HCT116 (cell line): ENCODE measurements around the gene AQP12B. TPM values are rescaled to one million over a fixed set of nuclear protein-coding genes. Genes with fewer than 3 reads are reported as not detected.

Experiments
- ATAC-seq: fragments of 200-7000 bp; cut with Tn5 transposase; 2 replicates; pipeline ENCODE4 v1.9.1; 2020; ENCODE audit warnings: mild to moderate bottlenecking, moderate library complexity
- BruUV-seq: library from RNA; stranded (reverse); fragments of 400-500 nt; replicated peaks from 2 replicates; lab custom pipeline; 2021; lab: Mats Ljungman, UMichigan
- CTCF ChIA-PET: fragments of 300-600 bp; sonication (Branson Sonifier 250); formaldehyde crosslinking; loops from one replicate; lab custom pipeline; 2021; ENCODE audit warnings: antibody characterized with exemption; lab: Charles Lee
- POLR2A ChIA-PET: fragments of 300-600, 350-600 bp; sonication (Branson Sonifier 250); formaldehyde crosslinking; loops from one replicate; lab custom pipeline; 2021; ENCODE audit warnings: antibody characterized with exemption; lab: Charles Lee
- RAD21 ChIA-PET, 2 experiments: fragments of 300-600 bp; sonication (Branson Sonifier 250); formaldehyde crosslinking; loops; one replicate each; lab custom pipeline; 2023; ENCODE audit warnings: low total read pairs in 2 of 2; ENCODE audit not compliant: uncharacterized antibody in 2 of 2, unreplicated experiment in 2 of 2, low non-redundant PET in 1 of 2; lab: Charles Lee
- DNase-seq: peaks from one replicate; pipeline ENCODE4 v3.0.0-alpha.2; 2010; ENCODE audit warnings: low read depth, low spot score
- H2AFZ ChIP-seq: fragments of 200-600 bp; shearing (Covaris generic), sonication (generic); 2 replicates; pipeline ENCODE4 v1.6.1; 2017; ENCODE audit warnings: low read depth, mixed run types, mixed read lengths, antibody characterized with exemption, low read length; ENCODE audit not compliant: poor library complexity, severe bottlenecking
- H3K27ac ChIP-seq: 2 replicates; pipeline ENCODE4 v1.5.1; 2012; ENCODE audit warnings: low read depth, low read length
- H3K27me3 ChIP-seq: fragments of 200-600 bp; sonication (generic); 2 replicates; pipeline ENCODE4 v1.6.1; 2016; ENCODE audit warnings: mixed run types, low read length, mixed read lengths; ENCODE audit not compliant: insufficient read depth
- H3K36me3 ChIP-seq, 2 experiments: fragments of 200-500 bp in 1 of 2; fragments of 200-600 bp in 1 of 2; sonication (Bioruptor generic) in 1 of 2; sonication (generic) in 1 of 2; 2 replicates each; pipeline versions ENCODE4 v1.5.1 to v1.6.1; 2014 to 2016; ENCODE audit warnings: low read length in 2 of 2, inconsistent platforms in 1 of 2, mixed read lengths in 1 of 2, mixed run types in 1 of 2; ENCODE audit not compliant: insufficient read depth in 2 of 2, control insufficient read depth in 1 of 2
- H3K4me1 ChIP-seq, 2 experiments: fragments of 200-600 bp in 1 of 2; sonication (generic) in 1 of 2; 2 replicates each; pipeline versions ENCODE4 v1.5.1 to v1.6.1; 2012 to 2017; ENCODE audit warnings: low read length in 2 of 2, inconsistent platforms in 1 of 2, mild to moderate bottlenecking in 1 of 2, mixed read lengths in 1 of 2, mixed run types in 1 of 2, moderate library complexity in 1 of 2; ENCODE audit not compliant: insufficient read depth in 2 of 2, control insufficient read depth in 1 of 2
- H3K4me2 ChIP-seq: fragments of 200-600 bp; sonication (generic); 2 replicates; pipeline ENCODE4 v1.6.1; 2017; ENCODE audit warnings: mixed run types, low read length, mixed read lengths
- H3K4me3 ChIP-seq, 2 experiments: fragments of 200-600 bp in 1 of 2; sonication (generic) in 1 of 2; replicated peaks in 1 of 2; 2 replicates each; pipeline ENCODE4 v1.5.1; 2011 to 2016; ENCODE audit warnings: low read length in 2 of 2, control low read depth in 1 of 2, low read depth in 1 of 2, mild to moderate bottlenecking in 1 of 2, mixed read lengths in 1 of 2, mixed run types in 1 of 2
- H3K79me2 ChIP-seq: fragments of 200-600 bp; sonication (generic); 2 replicates; pipeline ENCODE4 v1.6.1; 2017; ENCODE audit warnings: mild to moderate bottlenecking, mixed run types, low read length, moderate library complexity, mixed read lengths; ENCODE audit not compliant: insufficient read depth
- H3K9ac ChIP-seq: fragments of 200-600 bp; sonication (generic); 2 replicates; pipeline ENCODE4 v1.6.1; 2016; ENCODE audit warnings: low read length, mixed read lengths
- H3K9me2 ChIP-seq: fragments of 200-600 bp; sonication (generic), shearing (Covaris generic); 2 replicates; pipeline ENCODE4 v1.6.1; 2017; ENCODE audit warnings: mixed run types, mild to moderate bottlenecking, moderate library complexity; ENCODE audit not compliant: insufficient read depth
- H3K9me3 ChIP-seq, 2 experiments: fragments of 200-500 bp in 1 of 2; fragments of 200-600 bp in 1 of 2; sonication (Bioruptor generic) in 1 of 2; sonication (generic) in 1 of 2; 2 replicates each; pipeline ENCODE4 v1.6.1; 2014 to 2017; ENCODE audit warnings: low read length in 2 of 2, mixed read lengths in 2 of 2, inconsistent platforms in 1 of 2, low read depth in 1 of 2, mild to moderate bottlenecking in 1 of 2, mixed run types in 1 of 2, moderate library complexity in 1 of 2; ENCODE audit not compliant: control insufficient read depth in 1 of 2, insufficient read depth in 1 of 2
- H4K20me1 ChIP-seq: fragments of 200-600 bp; sonication (generic), shearing (Covaris generic); 2 replicates; pipeline ENCODE4 v1.6.1; 2017; ENCODE audit warnings: mixed run types, mild to moderate bottlenecking, moderate library complexity; ENCODE audit not compliant: insufficient read depth
- CBX3 ChIP-seq: IDR thresholded peaks from 2 replicates; pipeline ENCODE4 v1.6.1; 2012; ENCODE audit warnings: low read depth
- CEBPB ChIP-seq: IDR thresholded peaks from 2 replicates; pipeline ENCODE4 v1.6.1; 2012; ENCODE audit warnings: low read depth
- EGR1 ChIP-seq: IDR thresholded peaks from 2 replicates; pipeline ENCODE4 v1.6.1; 2012; ENCODE audit warnings: low read depth
- POLR2A ChIP-seq: IDR thresholded peaks from 2 replicates; pipeline ENCODE4 v1.7.0; 2011; ENCODE audit warnings: borderline replicate concordance; ENCODE audit not compliant: insufficient read depth, insufficient read length; ENCODE audit errors: extremely low read depth
- SP1 ChIP-seq: IDR thresholded peaks from 2 replicates; pipeline ENCODE4 v1.6.1; 2012; ENCODE audit warnings: low read depth
- YY1 ChIP-seq: IDR thresholded peaks from 2 replicates; pipeline ENCODE4 v1.6.1; 2011; ENCODE audit warnings: low read length, low read depth, moderate library complexity, mild to moderate bottlenecking; ENCODE audit not compliant: insufficient replicate concordance; ENCODE audit errors: extremely low read depth
- ZBTB33 ChIP-seq: IDR thresholded peaks from 2 replicates; pipeline ENCODE4 v1.6.1; 2011; ENCODE audit warnings: mild to moderate bottlenecking, low read length, moderate library complexity; ENCODE audit not compliant: insufficient replicate concordance; ENCODE audit errors: extremely low read depth
- intact Hi-C: fragments of 100-400 bp; cut with micrococcal nuclease; formaldehyde crosslinking; loops from 2 replicates; pipeline ENCODE4 v1.10.0; 2022
- total RNA-seq: library from RNA; stranded (reverse); gene quantifications from one replicate; pipeline ENCODE4 v1.2.1, GENCODE V29; 2021; ENCODE audit not compliant: unreplicated experiment

The AQP12B gene
- total RNA-seq, 1 experiment from 2014 or later = not detected

- POLR2A ChIA-PET = no interaction called here
- Histone ChIP-seq H3K9me2 (no peaks in the 10 kb centered on the region), H3K4me1 (no peaks in the 10 kb centered on the region), H3K79me2 (no peaks in the 10 kb centered on the region), H3K9me3 (no peaks in the 10 kb centered on the region), H3K36me3 (no peaks in the 10 kb centered on the region), H3K4me3 (no peak overlapping the region), H2AFZ (no peak overlapping the region), H3K9ac (no peak overlapping the region), H4K20me1 (no peaks in the 10 kb centered on the region), H3K4me2 (no peak overlapping the region), H3K27me3 (peaks cover 23% of the 10 kb centered on the region; the same call in 1 of the 2 replicates)
- DNase-seq = no peak
- RAD21 ChIA-PET = no interaction called here
- CTCF ChIA-PET = interaction anchor here (0.9 kb wide), 1 partner anchor 9 kb away, joined by 3 read pairs; no protein-coding TSS in a partner anchor
- ATAC-seq = no peak
- no TSS peak for BruUV-seq
- no peak for TF ChIP-seq YY1
- no peak for TF ChIP-seq EGR1
- no peak for TF ChIP-seq ZBTB33
- TF ChIP-seq POLR2A = no peak
- TF ChIP-seq SP1 = no peak
- no peak for TF ChIP-seq CEBPB
- TF ChIP-seq CBX3 = no peak
- TF ChIP-seq, all 23 proteins: peak for 0
- H3K27ac ChIP-seq = no peak overlapping the region
- intact Hi-C loops = loop anchor here (5.0 to 10.0 kb wide), 2 partner anchors 43 to 170 kb away; no protein-coding TSS in a partner anchor
These were observed 18.1 kb downstream of the AQP12B start for GRCh38 chr2:240664622-240665021.
